PC-3 (cell line): ENCODE measurements around the gene MARCHF6. TPM values are rescaled to one million over a fixed set of nuclear protein-coding genes. Genes with fewer than 3 reads are reported as not detected.
A peak's percentile ranks its signal among the peaks of the same experiment; 100 is the strongest.

ENCODE experiments used
- ATAC-seq: fragments of 200-7000 bp; cut with Tn5 transposase; 2 replicates; pipeline ENCODE4 v1.9.1; 2020; ENCODE audit warnings: mild to moderate bottlenecking, moderate library complexity
- BruUV-seq: library from RNA; stranded (reverse); fragments of 400-500 nt; replicated peaks from 2 replicates; lab custom pipeline; 2021; lab: Mats Ljungman, UMichigan
- CTCF ChIA-PET: fragments of 300-600 bp; sonication (Branson Sonifier 250); formaldehyde crosslinking; loops from one replicate; lab custom pipeline; 2022; ENCODE audit warnings: antibody characterized with exemption; lab: Charles Lee
- POLR2A ChIA-PET: fragments of 300-600 bp; sonication (Branson Sonifier 250); formaldehyde crosslinking; loops from one replicate; lab custom pipeline; 2022; ENCODE audit warnings: antibody characterized with exemption; ENCODE audit not compliant: unreplicated experiment; lab: Charles Lee
- DNase-seq: peaks from one replicate; pipeline ENCODE4 v3.0.0-alpha.2; 2015
- H2AFZ ChIP-seq: fragments of 300-600 bp; sonication (generic); 2 replicates; pipeline ENCODE4 v1.6.0; 2016; ENCODE audit warnings: antibody characterized with exemption, low read length
- H3F3A ChIP-seq: fragments of 300-600 bp; sonication (generic); one replicate; pipeline ENCODE4 v1.6.0; 2017; ENCODE audit warnings: antibody characterized with exemption, low read length, control low read depth, mild to moderate bottlenecking; ENCODE audit not compliant: unreplicated experiment
- H3K27ac ChIP-seq: fragments of 300-600 bp; sonication (generic); 2 replicates; pipeline ENCODE4 v1.5.1; 2016; ENCODE audit warnings: mild to moderate bottlenecking, low read length
- H3K27me3 ChIP-seq: fragments of 300-600 bp; sonication (generic); 2 replicates; pipeline ENCODE4 v1.6.1; 2016; ENCODE audit warnings: low read length, mixed read lengths
- H3K36me3 ChIP-seq: fragments of 300-600 bp; sonication (generic); 2 replicates; pipeline ENCODE4 v1.6.1; 2016; ENCODE audit warnings: low read depth, mixed run types, low read length, mixed read lengths
- H3K4me1 ChIP-seq: fragments of 300-600 bp; sonication (generic); 2 replicates; pipeline ENCODE4 v1.5.1; 2016; ENCODE audit warnings: low read length; ENCODE audit not compliant: insufficient read depth
- H3K4me2 ChIP-seq: fragments of 300-600 bp; sonication (generic); 2 replicates; pipeline ENCODE4 v1.6.0; 2016; ENCODE audit warnings: low read length
- H3K4me3 ChIP-seq: fragments of 300-600 bp; sonication (generic); 2 replicates; pipeline ENCODE4 v1.5.1; 2016; ENCODE audit warnings: mild to moderate bottlenecking, low read length, mixed read lengths
- H3K79me2 ChIP-seq: fragments of 300-600 bp; sonication (generic); 2 replicates; pipeline ENCODE4 v1.6.1; 2017; ENCODE audit warnings: low read length, mixed read lengths
- H3K9ac ChIP-seq: fragments of 300-600 bp; sonication (generic); 2 replicates; pipeline ENCODE4 v1.6.0; 2016; ENCODE audit warnings: mild to moderate bottlenecking, low read length
- H3K9me2 ChIP-seq: fragments of 300-600 bp; sonication (generic); replicated peaks from 2 replicates; pipeline ENCODE4 v1.6.1; 2016; ENCODE audit warnings: mixed run types, low read length, mixed read lengths
- H3K9me3 ChIP-seq: fragments of 300-600 bp; sonication (generic); 2 replicates; pipeline ENCODE4 v1.6.1; 2016; ENCODE audit warnings: low read length, mixed read lengths
- H4K20me1 ChIP-seq: fragments of 300-600 bp; sonication (generic); 2 replicates; pipeline ENCODE4 v1.6.1; 2016; ENCODE audit warnings: low read length, mixed read lengths
- EZH2 ChIP-seq: fragments of 300-600 bp; sonication (generic); IDR thresholded peaks from one replicate; pipeline ENCODE4 v1.6.1; 2017; ENCODE audit warnings: antibody characterized with exemption, mild to moderate bottlenecking, low read length; ENCODE audit not compliant: unreplicated experiment
- EZH2phosphoT487 ChIP-seq: fragments of 300-600 bp; sonication (generic); IDR thresholded peaks from 2 replicates; pipeline ENCODE4 v1.6.1; 2018; ENCODE audit warnings: mild to moderate bottlenecking, antibody characterized with exemption, low read length, borderline replicate concordance
- intact Hi-C: fragments of 100-400 bp; cut with micrococcal nuclease; formaldehyde crosslinking; loops from 2 replicates; pipeline ENCODE4 v1.9.0; 2023
- total RNA-seq: library from RNA; depleted of rRNA; stranded (reverse); fragments of >200 nt; gene quantifications from 2 replicates; pipeline ENCODE4 v1.2.3, GENCODE V29; 2014
- TF ChIP-seq, protein P1 (sequence below): fragments of 300-600 bp; sonication (generic); conservative IDR thresholded peaks from 2 replicates; pipeline ENCODE4 v1.5.1; 2017; ENCODE audit warnings: antibody characterized with exemption, low read depth, mild to moderate bottlenecking, low read length

The MARCHF6 gene
- total RNA-seq, 1 experiment from 2014 or later: 140 TPM

DNA sequence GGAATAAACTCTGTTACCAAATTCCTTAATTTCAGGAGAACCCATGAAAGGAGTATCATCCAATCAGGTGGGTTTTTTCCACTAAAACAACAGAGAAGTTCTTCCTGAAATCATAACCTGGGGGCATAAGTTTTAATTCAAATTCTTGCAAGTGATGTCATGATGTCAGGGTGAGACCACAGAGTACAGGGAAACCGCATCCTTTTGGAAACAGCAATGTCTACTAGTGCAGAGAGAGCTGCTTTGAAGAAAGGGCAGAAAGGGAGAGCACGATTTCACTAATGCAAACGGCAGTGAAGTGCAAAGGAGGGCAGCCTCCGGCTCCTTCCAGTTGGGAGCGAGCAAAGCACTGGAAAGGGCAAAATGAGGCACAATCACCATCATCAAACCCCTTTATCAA, 25.2 kb upstream of the MARCHF6 start:
- CTCF ChIA-PET: no interaction called here
- no TSS peak for BruUV-seq
- peak; percentile 27; the same call in 1 of the 2 replicates for ATAC-seq
- Histone ChIP-seq H2AFZ (no peak overlapping the region), H3K27me3 (no peaks in the 10 kb centered on the region), H3K9me3 (no peaks in the 10 kb centered on the region), H3K36me3 (no peaks in the 10 kb centered on the region), H3K9me2 (no peaks in the 10 kb centered on the region), H3F3A (no peaks in the 10 kb centered on the region), H3K27ac (no peak overlapping the region), H3K9ac (no peak overlapping the region), H3K4me2 (no peak overlapping the region), H3K79me2 (no peaks in the 10 kb centered on the region), H3K4me1 (peaks cover 39% of the 10 kb centered on the region), H4K20me1 (no peaks in the 10 kb centered on the region), H3K4me3 (no peak overlapping the region)
- TF ChIP-seq, protein P1, sequence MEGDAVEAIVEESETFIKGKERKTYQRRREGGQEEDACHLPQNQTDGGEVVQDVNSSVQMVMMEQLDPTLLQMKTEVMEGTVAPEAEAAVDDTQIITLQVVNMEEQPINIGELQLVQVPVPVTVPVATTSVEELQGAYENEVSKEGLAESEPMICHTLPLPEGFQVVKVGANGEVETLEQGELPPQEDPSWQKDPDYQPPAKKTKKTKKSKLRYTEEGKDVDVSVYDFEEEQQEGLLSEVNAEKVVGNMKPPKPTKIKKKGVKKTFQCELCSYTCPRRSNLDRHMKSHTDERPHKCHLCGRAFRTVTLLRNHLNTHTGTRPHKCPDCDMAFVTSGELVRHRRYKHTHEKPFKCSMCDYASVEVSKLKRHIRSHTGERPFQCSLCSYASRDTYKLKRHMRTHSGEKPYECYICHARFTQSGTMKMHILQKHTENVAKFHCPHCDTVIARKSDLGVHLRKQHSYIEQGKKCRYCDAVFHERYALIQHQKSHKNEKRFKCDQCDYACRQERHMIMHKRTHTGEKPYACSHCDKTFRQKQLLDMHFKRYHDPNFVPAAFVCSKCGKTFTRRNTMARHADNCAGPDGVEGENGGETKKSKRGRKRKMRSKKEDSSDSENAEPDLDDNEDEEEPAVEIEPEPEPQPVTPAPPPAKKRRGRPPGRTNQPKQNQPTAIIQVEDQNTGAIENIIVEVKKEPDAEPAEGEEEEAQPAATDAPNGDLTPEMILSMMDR: no peak
- TF ChIP-seq EZH2 (no peak), EZH2phosphoT487 (no peak)
- intact Hi-C loops: no loop called here
- POLR2A ChIA-PET: interaction anchor here (1.6 kb wide), 1 partner anchor 25 kb away, joined by 5 read pairs; the partner anchor contains the start of gene MARCHF6
- DNase-seq: peak; percentile 81

DNA sequence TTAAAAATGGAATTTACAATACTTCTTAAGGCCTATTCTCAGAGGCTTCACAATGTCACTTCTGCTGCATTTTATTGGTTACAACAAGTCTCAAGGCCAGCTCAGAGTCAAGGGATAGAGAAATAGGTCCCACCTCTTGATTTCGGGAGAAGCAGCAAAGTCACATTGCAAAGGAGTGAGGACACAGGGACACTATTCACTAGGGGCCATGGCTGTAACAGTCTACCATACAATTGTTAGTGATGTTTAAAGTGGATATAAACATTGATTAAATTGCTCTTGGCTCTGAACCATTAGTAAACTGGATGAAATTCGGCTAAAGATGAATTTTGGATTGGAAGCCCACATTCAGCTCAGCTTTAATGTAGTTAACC, 24.1 kb upstream of the MARCHF6 start:
- Histone ChIP-seq H3K27me3 (no peaks in the 10 kb centered on the region), H3K4me1 (peaks cover 35% of the 10 kb centered on the region), H4K20me1 (no peaks in the 10 kb centered on the region), H3K9me3 (no peaks in the 10 kb centered on the region), H3K27ac (no peak overlapping the region), H3K4me3 (no peak overlapping the region), H3K79me2 (no peaks in the 10 kb centered on the region), H3F3A (no peaks in the 10 kb centered on the region), H3K36me3 (no peaks in the 10 kb centered on the region), H3K9ac (no peak overlapping the region), H2AFZ (no peak overlapping the region), H3K9me2 (no peaks in the 10 kb centered on the region), H3K4me2 (no peak overlapping the region)
- ChIA-PET CTCF (no interaction called here), POLR2A (interaction anchor here (0.5 to 1.6 kb wide), 3 partner anchors 24 to 247 kb away, joined by 4 to 5 read pairs (median 5); partner anchors contain the start of gene MARCHF6)
- intact Hi-C loops: no loop called here
- TF ChIP-seq, protein P1: no peak
- TF ChIP-seq EZH2 (no peak), EZH2phosphoT487 (no peak)
- DNase-seq (no peak), ATAC-seq (no peak)
- BruUV-seq: no TSS peak

DNA sequence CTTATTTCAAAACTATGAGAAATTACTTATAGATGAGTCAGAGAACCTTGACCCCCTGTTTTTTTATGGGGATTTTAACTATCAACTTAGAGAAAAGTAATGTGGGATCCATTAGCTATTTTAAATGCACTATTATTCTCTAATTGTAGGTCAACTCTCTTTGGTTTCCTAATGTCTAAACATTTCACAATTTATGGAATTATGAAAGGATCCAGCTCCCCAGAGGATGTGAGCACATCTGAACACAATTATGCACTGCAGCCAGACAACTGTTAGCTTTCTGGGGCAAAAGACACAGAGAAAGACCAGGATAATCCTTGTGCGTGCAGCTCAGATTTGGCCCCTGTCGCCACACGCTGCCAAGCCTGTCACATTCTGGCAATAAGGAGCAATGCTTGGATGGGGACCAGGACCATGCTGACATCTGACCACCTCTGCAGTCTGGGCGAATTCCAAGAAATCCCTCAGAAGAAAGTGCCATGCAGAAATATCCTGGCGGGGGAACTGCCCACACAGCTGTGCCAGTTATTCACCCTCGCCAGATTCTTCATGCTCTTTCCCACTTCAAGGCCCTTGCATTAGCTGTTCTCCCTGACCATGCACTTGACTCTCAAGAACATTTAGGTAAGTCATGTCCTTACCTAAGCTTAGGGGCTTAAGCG, 23.5 kb upstream of the MARCHF6 start:
- CTCF ChIA-PET: no interaction called here
- no peaks in the 10 kb centered on the region for H3F3A ChIP-seq
- POLR2A ChIA-PET: interaction anchor here (0.5 to 1.6 kb wide), 3 partner anchors 23 to 246 kb away, joined by 4 to 5 read pairs (median 5); partner anchors contain the start of gene MARCHF6
- H3K9me3 ChIP-seq: no peaks in the 10 kb centered on the region
- ATAC-seq (no peak; the same call in 1 of the 2 replicates), DNase-seq (peak; percentile 46)
- peaks cover 35% of the 10 kb centered on the region for H3K4me1 ChIP-seq
- no peak overlapping the region for H3K4me2 ChIP-seq
- no peak overlapping the region for H3K4me3 ChIP-seq
- H2AFZ ChIP-seq: no peak overlapping the region
- BruUV-seq: no TSS peak
- H3K9ac ChIP-seq: no peak overlapping the region
- H3K36me3 ChIP-seq: no peaks in the 10 kb centered on the region
- H3K9me2 ChIP-seq: no peaks in the 10 kb centered on the region
- TF ChIP-seq EZH2phosphoT487 (no peak), EZH2 (no peak)
- TF ChIP-seq, protein P1: no peak
- no peaks in the 10 kb centered on the region for H3K27me3 ChIP-seq
- H3K27ac ChIP-seq: no peak overlapping the region
- intact Hi-C loops: no loop called here
- H4K20me1 ChIP-seq: no peaks in the 10 kb centered on the region
- no peaks in the 10 kb centered on the region for H3K79me2 ChIP-seq
